ENCODE measurements around the gene MANSC4. TPM values are rescaled to one million over a fixed set of nuclear protein-coding genes. Genes with fewer than 3 reads are reported as not detected.

The MANSC4 gene
- total RNA-seq, 1 donor, result not detected

DNA sequence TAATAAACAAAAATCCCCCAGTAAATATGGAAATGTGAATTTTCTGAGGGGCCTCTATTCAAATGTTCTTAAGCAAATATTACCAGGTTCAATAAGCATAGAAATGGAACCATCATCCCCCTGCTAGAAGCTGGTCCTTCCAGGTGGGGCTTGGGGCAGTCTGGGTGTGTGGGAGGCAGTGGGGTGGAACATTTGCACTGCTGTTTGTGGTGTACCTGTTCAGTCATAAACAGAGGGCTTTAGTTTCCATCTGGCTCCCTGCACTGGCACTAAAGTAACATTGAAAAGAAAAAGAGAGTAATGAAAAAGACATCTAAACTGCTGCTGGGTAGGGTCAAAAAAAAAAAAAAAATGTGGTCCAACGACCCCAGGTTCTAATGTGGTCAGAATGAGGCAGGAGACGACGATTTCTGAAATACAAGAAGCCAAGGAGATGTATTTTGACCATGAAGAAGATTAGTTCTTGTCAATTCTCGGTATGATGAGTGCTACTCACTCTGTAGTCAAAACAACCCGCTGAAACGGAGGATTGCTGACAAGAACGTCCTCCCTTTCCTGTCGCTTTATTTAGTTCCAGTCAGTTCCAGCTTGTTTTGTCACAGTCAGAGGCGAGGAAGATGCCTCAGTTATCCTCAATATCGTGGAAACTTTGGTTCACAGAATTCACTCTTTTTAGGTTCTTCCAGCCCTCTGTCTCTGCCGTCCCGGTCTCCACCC lies 44.2 kb upstream of the MANSC4 start:
- H3K4me1 ChIP-seq (ENCODE audit: insufficient read depth, low read length), result peaks cover 14% of the 10 kb centered on the region
- no peaks in the 10 kb centered on the region for H3K27me3 ChIP-seq (ENCODE audit: insufficient read depth, low read length)
- peak overlapping the region; percentile 85 for H2AFZ ChIP-seq (ENCODE audit: low read length)
- no peak overlapping the region for H3K4me3 ChIP-seq (ENCODE audit: insufficient read depth, low read length)
- no peaks in the 10 kb centered on the region for H4K20me1 ChIP-seq (ENCODE audit: insufficient read depth, low read length)
- no peaks in the 10 kb centered on the region for H3K9me3 ChIP-seq (ENCODE audit: low read depth, low read length)
- no peaks in the 10 kb centered on the region for H3K36me3 ChIP-seq (ENCODE audit: insufficient read depth, low read length)
- no peaks in the 10 kb centered on the region for H3K79me2 ChIP-seq (ENCODE audit: insufficient read depth, low read length)
- no peak for DNase-seq (ENCODE audit: insufficient read length, low spot score, missing footprints)
- H3K27ac ChIP-seq (ENCODE audit: low read depth, low read length), result no peak overlapping the region
- H3K4me2 ChIP-seq (ENCODE audit: insufficient read depth, low read length), result peak overlapping the region; percentile 56
- TF ChIP-seq, protein P1, sequence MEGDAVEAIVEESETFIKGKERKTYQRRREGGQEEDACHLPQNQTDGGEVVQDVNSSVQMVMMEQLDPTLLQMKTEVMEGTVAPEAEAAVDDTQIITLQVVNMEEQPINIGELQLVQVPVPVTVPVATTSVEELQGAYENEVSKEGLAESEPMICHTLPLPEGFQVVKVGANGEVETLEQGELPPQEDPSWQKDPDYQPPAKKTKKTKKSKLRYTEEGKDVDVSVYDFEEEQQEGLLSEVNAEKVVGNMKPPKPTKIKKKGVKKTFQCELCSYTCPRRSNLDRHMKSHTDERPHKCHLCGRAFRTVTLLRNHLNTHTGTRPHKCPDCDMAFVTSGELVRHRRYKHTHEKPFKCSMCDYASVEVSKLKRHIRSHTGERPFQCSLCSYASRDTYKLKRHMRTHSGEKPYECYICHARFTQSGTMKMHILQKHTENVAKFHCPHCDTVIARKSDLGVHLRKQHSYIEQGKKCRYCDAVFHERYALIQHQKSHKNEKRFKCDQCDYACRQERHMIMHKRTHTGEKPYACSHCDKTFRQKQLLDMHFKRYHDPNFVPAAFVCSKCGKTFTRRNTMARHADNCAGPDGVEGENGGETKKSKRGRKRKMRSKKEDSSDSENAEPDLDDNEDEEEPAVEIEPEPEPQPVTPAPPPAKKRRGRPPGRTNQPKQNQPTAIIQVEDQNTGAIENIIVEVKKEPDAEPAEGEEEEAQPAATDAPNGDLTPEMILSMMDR (IDR thresholded peaks at IDR 0.05; ENCODE audit: extremely low read depth, low read depth, low read length), result no peak

DNA sequence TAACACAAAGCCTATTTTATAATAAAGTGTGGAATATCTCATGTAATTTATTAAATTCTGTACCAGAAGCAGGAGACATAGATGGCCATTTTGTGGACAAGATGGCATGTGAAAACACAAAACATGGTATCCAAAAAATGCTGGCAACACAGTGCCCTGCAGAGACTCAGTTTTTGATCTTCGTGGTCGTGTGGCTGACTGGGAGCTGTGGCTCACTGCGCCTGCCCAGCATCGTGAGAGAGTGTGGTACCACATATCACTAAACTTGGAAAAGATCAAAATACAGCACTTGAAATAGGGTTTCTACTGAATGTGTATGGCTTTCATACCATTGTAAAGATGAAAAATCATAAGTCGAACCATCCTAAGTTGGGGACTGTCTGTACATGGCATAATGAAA lies 43.0 kb upstream of the MANSC4 start:
- Histone ChIP-seq H3K27ac (ENCODE audit: low read depth, low read length) (no peak overlapping the region), H3K9me3 (ENCODE audit: low read depth, low read length) (no peaks in the 10 kb centered on the region), H3K4me1 (ENCODE audit: insufficient read depth, low read length) (peaks cover 12% of the 10 kb centered on the region), H3K4me2 (ENCODE audit: insufficient read depth, low read length) (no peak overlapping the region), H2AFZ (ENCODE audit: low read length) (no peak overlapping the region), H3K79me2 (ENCODE audit: insufficient read depth, low read length) (no peaks in the 10 kb centered on the region), H4K20me1 (ENCODE audit: insufficient read depth, low read length) (no peaks in the 10 kb centered on the region), H3K27me3 (ENCODE audit: insufficient read depth, low read length) (no peaks in the 10 kb centered on the region), H3K36me3 (ENCODE audit: insufficient read depth, low read length) (no peaks in the 10 kb centered on the region), H3K4me3 (ENCODE audit: insufficient read depth, low read length) (no peak overlapping the region)
- no peak for DNase-seq (ENCODE audit: insufficient read length, low spot score, missing footprints)
- TF ChIP-seq, protein P1 (IDR thresholded peaks at IDR 0.05; ENCODE audit: extremely low read depth, low read depth, low read length), result no peak

DNA sequence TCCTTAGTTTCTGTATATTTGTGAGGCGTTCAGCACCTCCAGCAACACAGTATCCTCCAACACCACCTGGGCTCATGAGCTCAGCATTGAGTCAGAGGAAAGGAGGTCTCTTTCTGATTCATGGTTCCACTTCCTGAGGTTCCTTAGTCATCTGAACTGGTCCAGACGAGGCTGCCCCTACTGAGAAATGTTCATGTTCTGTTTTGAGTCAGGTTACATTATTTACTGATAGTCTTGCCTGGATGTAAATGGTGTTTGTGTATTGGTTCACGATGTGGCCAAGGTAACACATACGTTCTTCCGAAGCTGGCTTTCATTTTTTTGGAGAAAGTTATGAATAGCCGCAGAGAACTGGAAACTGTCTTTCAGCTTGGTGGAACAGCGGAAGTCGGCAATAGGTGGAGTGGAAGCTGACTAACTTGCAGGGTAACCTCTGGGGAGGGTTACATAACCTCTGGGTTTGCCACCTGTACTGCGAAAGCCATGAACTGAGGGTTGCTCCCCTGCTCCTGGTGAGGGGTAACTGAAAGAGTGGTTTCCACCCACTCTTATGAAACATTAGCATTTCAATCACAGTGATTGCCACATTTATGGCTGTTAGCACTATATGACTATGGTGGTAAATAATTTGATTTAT lies 42.2 kb upstream of the MANSC4 start:
- Histone ChIP-seq H3K9me3 (ENCODE audit: low read depth, low read length) (no peaks in the 10 kb centered on the region), H2AFZ (ENCODE audit: low read length) (no peak overlapping the region), H3K36me3 (ENCODE audit: insufficient read depth, low read length) (no peaks in the 10 kb centered on the region), H3K27me3 (ENCODE audit: insufficient read depth, low read length) (no peaks in the 10 kb centered on the region), H4K20me1 (ENCODE audit: insufficient read depth, low read length) (no peaks in the 10 kb centered on the region), H3K79me2 (ENCODE audit: insufficient read depth, low read length) (no peaks in the 10 kb centered on the region), H3K4me2 (ENCODE audit: insufficient read depth, low read length) (peak overlapping the region; percentile 16), H3K4me1 (ENCODE audit: insufficient read depth, low read length) (peaks cover 12% of the 10 kb centered on the region), H3K27ac (ENCODE audit: low read depth, low read length) (peak overlapping the region; percentile 35), H3K4me3 (ENCODE audit: insufficient read depth, low read length) (no peak overlapping the region)
- DNase-seq (ENCODE audit: insufficient read length, low spot score, missing footprints), result peak; percentile 89
- TF ChIP-seq, protein P1 (IDR thresholded peaks at IDR 0.05; ENCODE audit: extremely low read depth, low read depth, low read length), result no peak

DNA sequence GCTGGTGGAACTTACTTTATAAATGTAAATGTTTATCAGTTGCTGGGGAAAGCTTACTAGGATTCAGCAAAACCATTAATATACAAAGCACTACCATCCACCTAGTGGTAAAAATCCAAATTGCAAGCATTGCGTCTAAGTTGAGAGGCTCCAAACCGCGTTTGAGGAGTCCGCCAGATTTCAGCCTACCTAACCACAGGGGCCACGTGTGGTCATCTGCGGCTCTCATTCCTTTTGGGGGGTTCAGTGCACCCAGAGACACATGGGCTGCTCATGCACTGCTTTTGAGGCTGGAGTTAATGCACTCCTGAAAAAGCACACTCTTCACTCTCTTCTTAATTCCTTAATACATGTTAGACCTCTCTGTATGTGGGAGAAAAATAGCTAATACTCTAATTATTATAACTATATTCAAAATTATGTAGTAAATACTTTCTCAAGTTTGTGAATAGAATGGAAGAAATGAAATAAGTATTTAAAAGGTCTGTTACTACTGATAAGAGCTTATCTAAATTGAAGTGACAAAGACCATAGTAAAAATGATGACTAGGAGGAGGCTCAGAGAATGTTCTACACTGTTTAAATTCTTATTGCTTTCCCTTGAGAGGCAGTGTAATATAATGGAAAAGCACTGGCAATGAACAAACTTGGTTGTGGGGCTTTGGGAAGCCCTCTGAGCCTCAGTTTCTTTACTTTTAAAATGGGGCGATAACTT lies 41.4 kb upstream of the MANSC4 start:
- Histone ChIP-seq H3K79me2 (ENCODE audit: insufficient read depth, low read length) (no peaks in the 10 kb centered on the region), H4K20me1 (ENCODE audit: insufficient read depth, low read length) (no peaks in the 10 kb centered on the region), H3K4me2 (ENCODE audit: insufficient read depth, low read length) (peak overlapping the region; percentile 87), H3K9me3 (ENCODE audit: low read depth, low read length) (no peaks in the 10 kb centered on the region), H3K27ac (ENCODE audit: low read depth, low read length) (peak overlapping the region; percentile 35), H3K4me1 (ENCODE audit: insufficient read depth, low read length) (peaks cover 12% of the 10 kb centered on the region), H3K27me3 (ENCODE audit: insufficient read depth, low read length) (no peaks in the 10 kb centered on the region), H2AFZ (ENCODE audit: low read length) (peak overlapping the region; percentile 53), H3K4me3 (ENCODE audit: insufficient read depth, low read length) (peak overlapping the region; percentile 36), H3K36me3 (ENCODE audit: insufficient read depth, low read length) (no peaks in the 10 kb centered on the region)
- DNase-seq (ENCODE audit: insufficient read length, low spot score, missing footprints), result no peak
- TF ChIP-seq, protein P1 (IDR thresholded peaks at IDR 0.05; ENCODE audit: extremely low read depth, low read depth, low read length), result peak; percentile 77
